Right lung (tissue), 5 donors: ENCODE results near the gene POU2F3. TPM values are rescaled to one million over a fixed set of nuclear protein-coding genes. Genes with fewer than 3 reads are reported as not detected.

Experiments used
- DNase-seq, 2 donors: peaks; one replicate each; pipeline ENCODE4 v3.0.0-alpha.2; 2013
- polyA plus RNA-seq, 5 donors: library from polyadenylated mRNA; unstranded; fragments of 120-200 nt; gene quantifications; one replicate each; pipeline versions ENCODE4 v1.2.1 to v1.2.3, GENCODE V29; 2013; ENCODE audit warnings: inconsistent platforms in 1 of 5, low replicate concordance in 1 of 5; ENCODE audit not compliant: insufficient read length in 5 of 5, insufficient read depth in 1 of 5

Gene POU2F3
- polyA plus RNA-seq, 5 donors, result 0.50 to 1.9 (median 1.0) TPM

DNA sequence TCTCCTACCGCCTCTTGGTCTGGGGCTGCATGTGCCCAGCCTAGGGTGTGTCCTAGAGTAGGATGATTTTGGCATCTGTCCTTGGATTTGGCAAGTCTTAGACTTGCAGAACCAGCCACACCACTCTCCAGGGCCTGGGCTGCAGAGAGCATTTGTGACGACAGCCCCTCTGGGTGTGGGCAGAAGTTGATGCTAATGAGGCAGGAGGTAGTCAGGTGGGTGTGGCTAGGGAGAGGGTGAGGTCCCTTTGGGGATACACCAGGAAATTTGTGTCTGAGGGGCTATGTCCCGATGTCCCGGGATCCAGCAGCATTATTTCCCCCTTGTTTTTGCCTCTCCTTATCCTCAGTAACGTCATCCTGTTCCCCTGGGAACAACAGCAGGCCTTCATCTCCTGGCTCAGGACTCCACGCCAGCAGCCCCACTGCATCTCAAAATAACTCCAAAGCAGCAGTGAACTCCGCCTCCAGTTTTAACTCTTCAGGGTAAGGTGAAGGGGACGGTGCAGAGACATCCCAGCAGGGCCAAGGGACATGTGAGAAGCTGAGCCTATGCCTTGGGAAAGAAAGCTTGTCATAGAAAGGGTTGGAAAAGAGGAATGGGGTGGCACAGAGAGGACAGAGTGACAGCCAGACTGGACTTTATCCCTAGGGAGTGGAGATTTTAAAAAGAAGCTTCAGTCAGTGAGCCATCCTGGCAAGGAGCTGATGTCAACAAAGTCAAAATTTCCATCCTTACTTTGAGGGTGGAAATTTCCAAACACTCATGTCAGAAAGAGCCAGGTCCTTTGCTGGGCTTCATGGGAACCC is 77.1 kb downstream of the POU2F3 start:
- DNase-seq, result peak; percentile 65 to 66

DNA sequence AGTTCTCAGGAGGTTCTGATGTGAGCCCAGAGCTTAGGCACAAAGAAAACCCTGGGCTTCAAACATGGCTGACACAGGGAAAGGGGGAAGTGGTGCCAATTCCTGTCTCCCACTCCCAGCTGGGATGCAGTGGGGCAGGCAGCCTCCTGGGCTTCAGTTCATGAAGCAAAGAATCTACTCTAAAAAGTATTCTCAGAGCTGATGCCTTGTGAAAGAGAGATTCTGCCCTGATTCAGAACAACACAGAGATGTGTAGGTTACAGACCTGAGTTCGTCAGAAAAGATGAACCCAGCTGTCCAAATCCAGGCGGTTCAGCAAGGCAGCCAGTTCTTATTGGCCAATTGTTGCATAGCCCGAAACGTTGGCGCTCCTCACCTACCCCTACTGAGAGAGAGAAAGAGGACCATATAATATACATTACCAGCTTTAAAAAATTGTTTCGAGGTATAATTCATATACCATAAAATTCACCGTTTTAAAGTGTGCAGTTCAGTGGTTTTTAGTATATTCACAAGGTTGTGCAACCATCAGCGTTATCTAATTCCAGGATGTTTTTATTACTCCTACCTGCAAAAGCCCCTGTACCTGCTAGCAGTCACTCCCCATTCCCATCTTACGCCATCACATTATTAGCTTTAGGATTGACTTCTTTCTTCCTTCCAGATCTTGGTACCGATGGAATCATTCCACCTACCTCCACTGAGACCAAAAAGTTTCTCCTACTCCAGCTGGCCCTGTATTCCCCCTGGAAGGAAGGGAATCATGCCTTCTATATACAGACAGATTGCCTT is 77.9 kb downstream of the POU2F3 start:
- no peak for DNase-seq

DNA sequence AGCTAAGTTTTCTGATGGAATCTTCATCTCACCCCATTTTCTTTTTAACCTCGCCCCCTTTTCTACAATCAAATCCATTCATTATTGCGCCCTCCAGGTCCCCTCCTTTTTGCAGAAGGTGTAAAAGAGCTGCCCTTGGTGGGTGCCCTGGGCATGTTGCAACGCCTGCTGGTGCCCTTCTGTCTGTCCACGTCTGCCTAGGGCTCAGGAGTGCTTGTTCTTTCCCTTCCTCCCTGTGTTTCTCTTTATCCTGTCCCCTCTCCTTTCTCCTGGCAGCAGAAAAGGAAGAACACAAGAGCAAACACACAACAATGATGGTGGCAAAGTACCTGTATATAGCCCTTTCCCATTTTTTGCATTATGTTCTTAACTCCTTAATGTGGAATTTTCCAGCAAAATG is 79.0 kb downstream of the POU2F3 start:
- no peak for DNase-seq

DNA sequence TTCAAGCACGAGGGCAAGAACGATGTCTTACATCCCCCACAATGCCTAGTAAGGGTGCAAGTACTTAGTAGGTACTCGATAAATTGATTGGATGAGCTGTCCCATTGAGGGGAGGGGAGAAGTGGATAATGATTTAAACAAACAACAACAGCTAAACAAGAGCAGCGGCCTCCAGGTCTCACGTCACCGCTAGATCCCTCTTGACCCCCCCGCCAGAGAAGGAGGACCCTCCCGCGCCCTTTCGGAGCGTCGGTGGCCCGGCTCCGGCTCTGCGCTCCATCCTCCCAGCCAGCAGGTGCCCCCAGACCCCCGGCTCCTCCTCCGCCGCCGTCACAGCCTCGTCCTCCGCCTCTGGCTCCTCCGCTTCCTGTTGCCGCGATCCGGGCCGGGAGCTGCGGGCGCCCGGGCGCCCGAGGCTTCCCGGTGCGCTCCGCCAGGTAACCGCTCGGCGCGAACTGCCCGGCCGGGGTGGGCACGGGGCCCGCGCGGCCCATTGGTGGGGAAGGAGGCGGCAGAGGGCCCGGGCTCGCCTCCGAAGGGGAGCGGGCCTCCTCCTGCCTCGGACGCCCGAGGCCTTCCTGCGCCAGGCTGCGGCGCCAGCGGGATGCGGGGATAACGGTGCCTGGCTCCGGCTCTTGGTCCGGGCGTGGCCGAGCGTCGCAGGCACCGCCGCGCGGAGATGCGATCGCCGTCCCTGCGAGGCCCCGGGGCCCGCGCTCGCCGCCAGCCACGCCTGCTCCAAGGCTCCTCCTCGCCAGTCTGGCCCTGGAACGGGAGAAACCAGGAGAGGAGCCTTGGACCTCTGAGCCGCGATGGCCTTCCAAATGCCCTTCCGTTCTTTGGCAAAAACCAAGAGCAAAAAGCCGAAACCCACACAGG is 85.2 kb downstream of the POU2F3 start, which contains the start of gene TLCD5:
Gene TLCD5 (plus strand): TSS at position 368 of the 879 bp plus-strand sequence. CDS start 2,143 bp downstream, outside the sequence.
- peak; percentile 57 to 68 for DNase-seq

DNA sequence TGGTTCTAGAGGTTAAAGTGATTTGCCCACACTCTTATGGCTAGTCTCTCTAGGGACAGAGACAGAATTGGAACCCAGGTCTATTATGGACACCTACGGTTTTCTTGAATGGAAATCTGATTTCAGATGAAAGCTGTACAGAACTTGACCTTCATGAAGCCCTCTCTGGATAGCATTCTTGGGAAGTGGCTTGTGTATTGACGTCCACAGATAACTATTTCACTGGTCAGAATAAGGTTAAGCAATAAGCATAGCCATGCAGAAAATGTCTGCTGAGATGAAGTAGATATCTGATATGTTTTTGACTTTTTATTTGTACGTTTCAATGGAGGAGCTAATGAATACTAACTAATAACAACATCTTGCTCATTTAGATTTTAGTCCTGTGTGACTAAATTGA is 86.3 kb downstream of the POU2F3 start:
- no peak for DNase-seq

DNA sequence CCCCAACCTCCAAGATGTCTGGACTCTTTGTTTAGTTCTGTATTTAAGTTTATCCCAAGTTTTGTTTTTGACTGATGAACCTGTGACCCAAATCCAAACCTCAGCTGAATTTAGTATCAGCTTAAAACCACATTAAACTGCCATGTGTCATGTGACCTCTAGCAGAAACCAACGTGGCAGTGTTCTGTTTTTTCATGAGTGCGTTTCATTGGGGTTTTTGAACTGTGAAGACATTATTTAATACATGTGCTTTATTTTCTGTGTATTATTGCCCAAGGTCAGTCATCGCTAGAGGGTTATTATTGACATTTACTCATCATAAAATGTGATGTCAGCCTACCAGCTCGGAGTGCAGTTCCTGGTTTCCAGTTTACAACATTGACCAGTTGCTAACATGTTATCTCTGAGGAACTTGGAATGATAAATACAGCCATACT is 86.9 kb downstream of the POU2F3 start:
- DNase-seq, result no peak

DNA sequence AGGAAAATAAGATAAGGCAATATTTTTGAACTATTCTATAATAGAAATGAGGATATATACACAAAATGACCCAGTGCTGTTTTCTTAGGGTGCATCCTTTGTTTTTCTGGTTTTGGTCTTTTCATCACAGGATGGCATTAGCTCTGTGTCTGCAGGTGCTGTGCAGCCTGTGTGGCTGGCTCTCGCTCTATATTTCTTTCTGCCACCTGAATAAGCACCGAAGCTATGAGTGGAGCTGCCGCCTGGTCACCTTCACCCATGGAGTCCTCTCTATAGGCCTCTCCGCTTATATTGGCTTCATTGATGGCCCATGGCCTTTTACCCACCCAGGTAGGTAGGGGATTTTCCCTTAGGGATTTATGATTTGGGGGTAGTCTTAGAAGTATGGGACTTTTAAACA is 87.4 kb downstream of the POU2F3 start:
- no peak for DNase-seq

DNA sequence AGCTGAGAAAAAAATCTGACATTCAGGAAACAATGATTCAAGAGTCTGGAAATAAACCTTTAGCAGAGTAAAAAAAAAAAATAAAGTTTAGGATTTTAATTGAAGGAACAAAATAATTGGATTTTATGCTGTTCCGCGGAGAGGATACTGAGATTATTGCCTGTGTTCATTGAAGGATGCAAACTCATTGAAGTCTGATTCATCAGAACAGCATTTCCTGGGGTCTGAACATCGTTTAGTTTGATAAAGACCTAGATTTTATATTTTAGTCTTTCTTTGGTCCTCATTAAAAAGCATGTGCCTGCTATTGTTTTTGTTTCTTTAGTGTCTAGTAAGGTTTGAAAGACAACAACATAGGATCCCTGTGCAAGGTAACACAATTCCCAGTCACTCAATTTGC is 89.6 kb downstream of the POU2F3 start:
- DNase-seq, result no peak

DNA sequence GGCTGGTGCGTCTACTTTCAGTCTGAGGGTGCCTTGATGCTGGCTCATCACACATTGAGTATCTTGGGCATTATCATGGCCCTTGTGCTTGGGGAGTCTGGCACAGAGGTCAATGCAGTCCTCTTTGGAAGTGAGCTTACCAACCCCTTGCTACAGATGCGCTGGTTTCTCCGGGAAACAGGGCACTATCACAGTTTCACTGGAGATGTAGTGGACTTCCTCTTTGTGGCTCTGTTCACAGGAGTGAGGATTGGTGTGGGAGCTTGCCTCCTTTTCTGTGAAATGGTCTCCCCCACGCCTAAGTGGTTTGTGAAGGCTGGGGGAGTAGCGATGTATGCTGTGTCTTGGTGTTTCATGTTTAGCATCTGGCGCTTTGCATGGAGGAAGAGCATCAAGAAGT is 90.1 kb downstream of the POU2F3 start:
- no peak for DNase-seq

DNA sequence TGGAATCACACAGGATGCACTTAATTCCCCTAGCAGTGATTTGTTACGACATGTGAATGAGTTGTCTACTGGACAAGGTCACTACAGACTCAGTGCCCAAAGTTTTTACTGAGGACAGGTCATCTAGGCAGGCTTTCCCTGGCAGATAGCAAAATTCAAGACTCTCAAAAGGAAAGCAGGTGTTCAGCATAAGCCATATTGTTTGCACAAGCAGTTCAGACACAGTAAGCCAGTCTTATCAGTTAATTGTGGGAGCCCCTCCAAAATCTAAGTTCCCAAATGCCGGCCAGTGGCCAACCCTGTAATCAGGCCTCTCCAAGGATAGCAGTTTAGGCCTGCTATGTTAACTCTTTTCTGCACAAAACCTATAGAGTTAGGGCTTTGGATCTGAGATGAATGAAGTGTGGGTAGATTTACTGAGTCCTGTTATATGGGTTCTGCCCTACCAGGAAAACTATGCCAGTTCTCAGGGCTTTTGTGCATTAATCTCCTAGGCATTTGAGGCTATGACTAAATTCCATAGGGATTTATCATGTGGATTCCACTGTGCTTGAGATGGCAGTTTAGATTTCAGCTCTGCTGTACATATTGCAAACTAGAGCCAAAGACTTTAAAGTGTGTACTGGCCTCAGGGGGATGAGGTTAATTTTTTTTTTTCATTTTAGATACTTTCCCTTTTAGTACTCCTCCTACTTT is 91.5 kb downstream of the POU2F3 start:
- peak; percentile 53 to 57 for DNase-seq

DNA sequence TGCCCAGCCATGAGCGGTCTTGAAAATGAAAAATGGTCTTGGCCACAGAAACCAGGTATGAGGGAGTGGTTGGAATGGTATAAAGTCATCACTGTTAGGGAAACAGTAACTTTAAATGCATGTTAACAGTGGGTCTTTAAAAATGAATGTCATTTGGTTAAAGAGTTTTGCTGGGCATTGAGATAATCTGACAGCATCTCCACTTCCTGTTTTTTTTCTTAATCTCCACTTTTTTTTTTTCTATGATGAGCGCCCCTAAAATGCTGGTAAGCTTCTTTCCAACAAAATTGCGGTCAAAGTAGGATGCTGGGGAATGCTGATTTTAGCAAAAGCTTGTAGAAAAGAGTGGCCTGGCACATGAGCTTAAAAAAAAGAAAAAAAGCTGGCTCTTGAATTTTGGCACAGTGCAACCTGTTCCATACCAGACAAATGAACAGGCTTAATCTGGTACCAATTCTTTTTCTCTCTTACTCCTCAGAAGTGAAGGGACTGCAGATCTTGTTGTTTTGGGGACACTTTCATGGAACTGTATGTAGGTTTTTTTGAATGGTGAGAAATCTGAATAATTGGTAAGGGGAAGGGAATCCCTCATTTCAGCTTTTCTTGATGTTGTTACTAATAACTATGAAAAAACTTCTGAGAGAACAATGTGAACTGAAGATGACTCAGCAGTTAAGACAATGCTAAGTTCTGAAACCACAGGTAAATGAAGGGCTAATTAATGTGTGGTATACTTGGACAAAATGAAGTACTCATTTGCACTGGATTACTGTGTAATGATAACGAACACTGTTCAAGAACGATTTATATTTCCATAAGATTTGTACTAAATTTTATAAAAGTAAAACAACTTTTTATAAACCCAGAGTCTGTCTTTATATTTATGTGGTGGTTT is 93.1 kb downstream of the POU2F3 start:
- DNase-seq, result no peak

DNA sequence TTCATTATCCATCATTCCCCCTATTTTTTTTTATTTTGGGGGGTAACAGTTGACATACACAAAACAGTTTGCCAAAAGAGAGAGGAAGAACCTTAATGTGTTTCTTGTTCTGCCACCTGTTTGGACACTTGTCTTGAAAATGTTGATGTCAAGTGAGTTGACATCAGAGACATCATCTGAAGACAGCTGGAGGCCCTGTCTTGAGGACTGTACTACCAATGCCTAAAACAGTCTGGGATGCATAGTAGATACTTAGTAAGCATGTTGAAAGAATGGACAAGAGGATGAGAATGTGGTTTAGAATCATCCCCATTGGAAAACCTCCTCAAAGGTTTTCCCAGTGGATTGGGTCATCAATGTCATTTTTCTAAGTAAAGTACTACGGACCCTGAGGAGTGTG is 93.9 kb downstream of the POU2F3 start:
- no peak for DNase-seq

DNA sequence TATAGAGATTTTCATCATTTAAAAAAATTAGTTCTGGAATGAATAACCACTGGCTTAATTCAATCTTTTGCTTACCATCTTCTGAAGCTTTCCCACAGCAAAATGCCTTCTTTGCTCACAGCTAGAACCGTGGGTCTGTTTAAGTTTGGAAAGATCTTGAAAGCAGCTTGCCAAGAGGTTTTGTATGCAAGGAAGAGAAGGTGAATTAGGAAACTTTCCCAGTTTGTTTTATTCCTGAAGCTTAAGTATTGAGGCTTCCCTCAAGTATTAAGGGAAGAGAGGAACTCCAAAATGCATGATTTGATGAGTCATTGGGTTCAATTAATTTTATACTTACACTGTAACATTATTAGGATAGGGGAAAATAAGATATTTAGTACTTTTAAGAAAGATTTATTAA is 94.4 kb downstream of the POU2F3 start:
- DNase-seq, result no peak

DNA sequence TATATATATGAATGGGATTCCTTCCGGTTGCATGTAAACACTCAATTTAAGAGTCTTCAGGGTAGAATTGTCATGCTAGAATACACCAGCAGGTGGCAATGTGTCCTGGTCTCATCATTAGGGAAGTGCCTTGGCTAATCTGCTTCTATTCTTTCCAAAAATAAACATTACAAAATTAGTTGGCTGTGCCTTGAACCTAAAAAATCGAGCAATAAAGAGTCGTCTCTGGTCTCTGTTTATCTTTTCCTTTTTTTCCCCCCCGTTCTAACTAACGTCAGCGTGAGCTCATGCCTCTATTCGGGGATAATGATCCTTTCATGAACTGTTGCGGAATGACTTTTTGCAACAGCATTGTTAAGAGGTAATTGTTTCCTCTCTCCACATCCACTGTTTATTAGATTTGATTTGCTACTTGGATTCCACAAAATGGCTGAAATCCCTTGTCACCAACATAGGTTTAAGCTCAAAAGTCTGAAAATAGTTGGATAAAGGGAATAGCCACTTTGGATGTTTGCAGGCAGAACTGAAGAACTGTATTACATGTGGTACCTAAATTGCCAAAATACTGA is 95.0 kb downstream of the POU2F3 start:
- DNase-seq, result peak; percentile 79 to 90

DNA sequence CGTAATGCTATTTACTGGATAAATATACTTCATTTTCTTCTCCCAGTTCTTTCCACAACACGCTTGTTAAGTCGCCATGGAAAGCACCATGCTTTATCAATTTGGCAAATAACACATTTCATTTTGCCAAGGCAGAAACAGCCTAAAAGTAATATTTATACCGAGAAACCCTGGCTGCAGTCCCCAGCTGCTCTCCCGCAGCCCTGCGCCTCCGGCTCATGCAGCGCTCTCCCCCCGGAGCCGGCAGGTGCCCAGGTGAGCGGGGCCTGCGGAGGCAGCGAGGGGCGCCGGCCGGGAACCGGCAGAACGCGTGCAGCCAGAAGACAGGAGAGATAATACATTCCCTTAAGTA is 95.6 kb downstream of the POU2F3 start:
- DNase-seq, result no peak

DNA sequence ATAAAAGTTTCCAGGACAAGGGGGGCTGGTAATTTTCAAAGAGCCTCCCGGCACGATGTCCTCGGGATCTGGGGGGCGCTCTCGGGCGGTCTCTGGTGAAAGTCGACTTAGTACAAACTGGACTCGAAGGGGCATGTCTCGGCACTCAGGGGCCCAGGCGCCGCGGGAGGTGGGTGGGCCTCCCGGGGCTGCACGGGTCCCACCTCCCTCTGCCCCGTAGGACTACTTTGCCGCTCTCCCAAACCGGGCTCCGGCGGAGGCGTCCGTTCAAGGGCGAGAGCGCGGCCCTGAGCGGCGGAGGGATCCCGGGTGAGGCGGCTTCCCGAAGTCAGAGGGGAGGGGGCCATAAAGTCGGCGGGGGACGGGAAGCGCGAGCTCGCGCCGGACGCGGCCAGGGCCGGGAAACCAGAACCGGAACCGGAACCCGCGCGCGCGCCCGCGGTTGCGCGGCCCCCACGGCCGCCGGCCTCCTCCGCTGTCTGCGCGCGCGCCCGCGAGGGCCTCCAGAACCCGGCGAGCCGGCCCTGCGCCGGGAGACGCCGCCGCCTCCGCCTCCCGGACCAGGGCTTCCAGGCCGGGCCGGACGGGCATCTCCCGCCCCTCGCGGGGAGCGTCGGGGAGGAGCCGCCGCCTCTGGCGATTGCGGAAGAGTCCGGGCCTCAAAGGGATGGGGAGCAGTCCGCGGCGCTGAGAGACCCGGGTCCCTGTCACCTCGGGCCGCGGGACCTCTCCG is 96.1 kb downstream of the POU2F3 start, which contains the start of gene ARHGEF12:
Gene ARHGEF12 (plus strand): TSS at position 506 of the 733 bp plus-strand sequence. CDS start 831 bp downstream, outside the sequence.
- DNase-seq, result peak; percentile 97 to 99

DNA sequence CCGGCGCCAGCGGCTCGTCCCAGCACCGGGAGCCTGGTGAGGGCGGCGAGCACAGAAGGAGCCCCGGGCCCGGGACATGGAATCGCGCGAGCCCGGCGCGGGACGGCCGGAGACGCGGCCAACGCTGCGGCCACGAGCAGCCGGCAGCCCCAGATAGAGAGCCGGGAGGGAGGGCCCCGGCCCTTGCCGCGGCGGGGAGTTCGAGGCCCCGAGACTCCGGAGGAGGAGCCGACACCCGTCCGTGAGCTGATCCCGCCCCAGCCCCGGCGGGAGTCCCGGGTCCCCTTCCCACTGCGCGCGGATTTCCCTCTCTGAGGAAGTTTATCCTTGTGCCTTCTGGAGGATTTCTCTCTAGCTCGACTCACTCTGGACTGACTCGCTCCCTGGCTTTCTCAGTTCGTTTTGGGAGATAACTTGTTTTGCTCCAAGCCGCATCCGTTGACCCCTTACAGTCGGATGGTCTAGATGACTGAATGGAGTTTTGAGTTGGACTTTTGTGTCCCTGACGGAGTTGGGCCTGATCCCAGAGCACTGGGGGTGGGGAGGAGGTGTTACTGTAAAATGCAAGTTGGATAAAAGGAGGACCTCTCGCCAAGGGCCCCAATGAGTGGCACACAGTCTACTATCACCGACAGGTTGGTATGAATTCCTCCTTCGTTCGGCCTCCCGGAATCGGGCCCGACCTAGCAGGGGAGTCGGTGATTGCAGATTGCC is 96.9 kb downstream of the POU2F3 start:
- no peak for DNase-seq

DNA sequence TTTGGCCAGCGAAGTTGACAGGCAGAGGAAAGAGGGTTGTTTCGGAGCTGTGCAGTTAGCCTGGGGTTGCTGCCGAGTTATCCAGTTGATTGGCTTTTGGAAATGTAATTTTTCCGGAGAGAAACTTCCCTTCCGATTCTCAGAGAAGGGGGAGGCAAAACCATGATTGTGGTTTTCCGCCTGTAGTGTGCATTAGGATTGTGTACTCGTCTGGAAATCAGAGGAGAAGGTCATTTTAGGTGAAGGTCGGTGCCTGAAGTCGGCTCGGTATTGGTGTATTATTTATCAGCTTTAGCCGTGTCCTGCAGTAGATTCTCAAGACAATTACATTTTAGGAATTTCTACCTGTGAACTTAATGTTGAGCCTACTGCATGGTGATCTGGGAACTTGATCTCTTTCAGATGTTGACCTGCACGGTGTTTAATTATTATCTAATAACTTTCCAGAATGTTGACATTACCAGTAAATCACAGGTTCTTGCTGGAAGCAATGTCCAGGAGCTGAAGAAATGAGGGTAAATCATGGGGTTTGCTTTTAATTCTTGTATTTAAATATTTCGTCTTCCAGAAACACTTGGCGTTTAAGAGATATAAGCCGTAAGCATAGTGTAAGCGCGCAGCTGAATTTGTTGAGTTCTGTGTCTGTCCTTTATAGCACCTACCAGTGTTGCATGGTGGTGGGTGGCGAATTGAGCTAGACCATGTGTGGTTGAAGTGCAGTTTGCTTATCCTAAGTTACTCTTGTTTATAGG is 97.6 kb downstream of the POU2F3 start:
- DNase-seq, result no peak
